Measurements from ENCODE around the gene LARP1. TPM values are rescaled to one million over a fixed set of nuclear protein-coding genes. Genes with fewer than 3 reads are reported as not detected.
A peak's percentile ranks its signal among the peaks of the same experiment; 100 is the strongest.

LARP1 gene
- total RNA-seq, 1 donor from 2014 or later = 243 TPM

DNA sequence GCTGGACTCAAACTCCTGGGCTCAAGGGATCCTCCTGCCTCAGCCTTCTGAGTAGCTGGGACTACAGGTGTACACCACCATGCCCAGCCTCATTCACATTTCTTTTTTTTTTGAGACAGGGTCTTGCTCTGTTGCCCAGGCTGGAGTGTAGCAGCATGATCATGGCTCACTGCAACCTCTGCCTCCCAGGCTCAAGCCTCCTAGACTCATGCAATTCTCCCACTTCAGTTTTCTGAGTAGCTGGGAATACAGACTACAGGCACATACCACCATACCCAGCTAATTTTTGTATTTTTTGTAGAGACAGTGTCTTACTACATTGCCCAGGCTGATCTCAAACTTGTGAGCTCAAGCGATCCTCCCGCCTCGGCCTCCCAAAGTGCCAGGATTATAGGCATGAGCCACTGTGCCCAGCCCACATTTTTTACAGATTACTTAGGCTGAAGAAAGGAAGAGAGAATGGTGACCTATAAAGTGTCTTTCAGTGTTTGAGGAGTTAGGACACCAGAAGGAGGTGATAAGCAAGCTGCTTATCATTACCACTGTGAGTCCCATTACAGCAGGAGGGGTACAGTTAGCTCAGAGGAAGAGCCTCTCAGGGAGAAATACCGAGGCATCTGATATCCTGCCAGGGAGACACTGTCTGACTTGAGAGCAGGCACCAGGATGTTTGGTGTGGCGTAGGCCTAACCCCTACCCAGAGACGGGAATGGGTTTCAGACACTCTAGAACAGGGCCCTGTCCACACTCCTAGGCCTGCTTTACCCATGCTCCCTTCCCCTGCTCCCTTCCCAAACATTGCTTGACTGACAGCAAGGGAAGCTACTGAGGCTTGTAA is 85.5 kb downstream of the LARP1 start:
- no peak overlapping the region for H3K4me3 Mint-ChIP-seq (ENCODE audit: unreplicated experiment)

DNA sequence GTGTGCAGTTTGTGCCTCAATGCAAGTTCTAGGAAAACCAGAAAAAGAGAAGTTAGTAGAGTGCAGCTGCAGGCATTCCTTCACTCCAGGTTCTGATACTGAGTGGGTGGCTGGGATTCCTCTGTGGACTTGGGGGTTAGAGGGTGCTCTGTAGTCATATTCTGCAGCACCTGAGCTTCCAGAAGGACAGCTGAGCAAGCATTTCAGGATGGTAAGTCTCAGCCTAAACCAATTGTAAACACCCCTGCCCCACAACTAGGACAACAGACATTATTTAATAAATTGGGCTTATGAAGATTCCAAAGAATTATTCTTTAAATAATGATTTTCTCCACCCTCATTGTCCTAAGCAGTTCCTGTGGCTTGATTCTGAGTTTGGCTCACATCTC is 86.1 kb downstream of the LARP1 start:
- Mint-ChIP-seq H3K36me3 (ENCODE audit: low read depth, unreplicated experiment) (peaks cover 7% of the 10 kb centered on the region), H3K4me1 (ENCODE audit: low read depth, unreplicated experiment) (peaks cover 10% of the 10 kb centered on the region), H3K9me3 (ENCODE audit: unreplicated experiment) (peaks cover 1% of the 10 kb centered on the region), H3K27ac (ENCODE audit: unreplicated experiment) (no peak overlapping the region), H3K27me3 (ENCODE audit: low read depth, unreplicated experiment) (no peaks in the 10 kb centered on the region), H3K4me3 (ENCODE audit: unreplicated experiment) (no peak overlapping the region)
- H3K79me2 ChIP-seq (ENCODE audit: insufficient read depth, low read length) = no peaks in the 10 kb centered on the region
- DNase-seq (ENCODE audit: low read depth) (no peak), FAIRE-seq (no peak)
- H3K27ac ChIP-seq (ENCODE audit: low read depth, low read length) = no peak overlapping the region
- TF ChIP-seq EZH2 (IDR thresholded peaks at IDR 0.05; ENCODE audit: insufficient read depth, low read length) (no peak), CTCF (IDR thresholded peaks at IDR 0.05; ENCODE audit: insufficient read depth, low read depth, low read length) (no peak)
- no peaks in the 10 kb centered on the region for H3K27me3 ChIP-seq (ENCODE audit: insufficient read depth, low read length)
- H3K4me1 ChIP-seq (ENCODE audit: insufficient read depth, low read length) = no peaks in the 10 kb centered on the region
- H3K4me2 ChIP-seq (ENCODE audit: low read length) = no peak overlapping the region
- H3K4me3 ChIP-seq (ENCODE audit: insufficient read depth, low read depth, low read length) = no peak overlapping the region
- no peak overlapping the region for H3K9ac ChIP-seq (ENCODE audit: low read length)
- peaks cover 2% of the 10 kb centered on the region for H3K36me3 ChIP-seq (ENCODE audit: insufficient read depth, low read length)
- H4K20me1 ChIP-seq (ENCODE audit: insufficient read depth, low read length) = no peaks in the 10 kb centered on the region
- H3K9me3 ChIP-seq (ENCODE audit: insufficient read depth, low read depth, low read length) = no peaks in the 10 kb centered on the region
- no peak overlapping the region for H2AFZ ChIP-seq (ENCODE audit: low read depth, low read length)

More for the DNA sequence above, 85.5 kb downstream of the LARP1 start:
- Histone ChIP-seq H3K79me2 (ENCODE audit: insufficient read depth, low read length) (no peaks in the 10 kb centered on the region), H3K9me3 (ENCODE audit: insufficient read depth, low read depth, low read length) (no peaks in the 10 kb centered on the region), H3K27ac (ENCODE audit: low read depth, low read length) (no peak overlapping the region), H3K4me1 (ENCODE audit: insufficient read depth, low read length) (no peaks in the 10 kb centered on the region), H3K36me3 (ENCODE audit: insufficient read depth, low read length) (peaks cover 2% of the 10 kb centered on the region), H3K4me3 (ENCODE audit: insufficient read depth, low read depth, low read length) (no peak overlapping the region), H3K27me3 (ENCODE audit: insufficient read depth, low read length) (no peaks in the 10 kb centered on the region), H2AFZ (ENCODE audit: low read depth, low read length) (no peak overlapping the region), H4K20me1 (ENCODE audit: insufficient read depth, low read length) (no peaks in the 10 kb centered on the region), H3K9ac (ENCODE audit: low read length) (no peak overlapping the region), H3K4me2 (ENCODE audit: low read length) (no peak overlapping the region)
- FAIRE-seq = no peak
- H3K4me1 Mint-ChIP-seq (ENCODE audit: low read depth, unreplicated experiment) = peaks cover 10% of the 10 kb centered on the region
- no peak for TF ChIP-seq EZH2 (IDR thresholded peaks at IDR 0.05; ENCODE audit: insufficient read depth, low read length)
- TF ChIP-seq CTCF (IDR thresholded peaks at IDR 0.05; ENCODE audit: insufficient read depth, low read depth, low read length) = no peak
- H3K27me3 Mint-ChIP-seq (ENCODE audit: low read depth, unreplicated experiment) = no peaks in the 10 kb centered on the region
- H3K27ac Mint-ChIP-seq (ENCODE audit: unreplicated experiment) = peak overlapping the region; percentile 62
- H3K36me3 Mint-ChIP-seq (ENCODE audit: low read depth, unreplicated experiment) = peaks cover 7% of the 10 kb centered on the region
- H3K9me3 Mint-ChIP-seq (ENCODE audit: unreplicated experiment) = peaks cover 1% of the 10 kb centered on the region
- no peak for DNase-seq (ENCODE audit: low read depth)

Measured in astrocyte (in vitro differentiated cells and primary cell).